ENCODE results near the gene CLPTM1. TPM values are rescaled to one million over a fixed set of nuclear protein-coding genes. Genes with fewer than 3 reads are reported as not detected.

The CLPTM1 gene
- polyA plus RNA-seq, 1 donor (not counting 4 experiments of a cell fraction or from before 2014, with no cell fraction given), result 44.6 TPM

GRCh38 chr19:45001087-45001739 lies 46.0 kb downstream of the CLPTM1 start, which contains the start of gene RELB:
Gene RELB (plus strand): TSS chr19:45001464. CDS start chr19:45001580, 116 bp downstream.
- Histone ChIP-seq H3K9me1 (ENCODE audit: control insufficient read depth, extremely low read depth, insufficient read depth, low read length) (no peaks in the 10 kb centered on the region), H3K4me3 (ENCODE audit: control insufficient read depth in 2 of 3, extremely low read depth in 1 of 3, insufficient read depth in 2 of 3, low read depth in 1 of 3, low read length in 3 of 3) (peak within 1 kb of the TSS; percentile 69 to 83 (median 70)), H3K27me3 (ENCODE audit: control insufficient read depth, extremely low read depth, insufficient read depth, low read length) (no peaks in the 10 kb centered on the region), H2AFZ (ENCODE audit: control insufficient read depth, low read length) (peak within 1 kb of the TSS; percentile 70), H3K36me3 (ENCODE audit: control insufficient read depth in 2 of 2, extremely low read depth in 1 of 2, insufficient read depth in 2 of 2, low read length in 2 of 2) (no peaks in the 10 kb centered on the region), H3K4me2 (ENCODE audit: control insufficient read depth, extremely low read depth, insufficient read depth, low read depth, low read length) (peak within 1 kb of the TSS; percentile 60), H3K79me2 (ENCODE audit: control insufficient read depth, insufficient read depth, low read length) (no peaks in the 10 kb centered on the region), H3K27ac (ENCODE audit: control insufficient read depth, insufficient read depth, low read length) (peak within 1 kb of the TSS; percentile 88), H3K9me3 (ENCODE audit: control insufficient read depth, low read depth, low read length) (no peaks in the 10 kb centered on the region), H3K4me1 (ENCODE audit: control insufficient read depth, extremely low read depth, insufficient read depth, low read length) (peaks cover 7% of the 10 kb centered on the region), H3K9ac (ENCODE audit: control insufficient read depth, extremely low read depth, insufficient read depth, low read length) (peak within 1 kb of the TSS; percentile 91), H4K20me1 (ENCODE audit: control insufficient read depth, extremely low read depth, insufficient read depth, low read length) (no peaks in the 10 kb centered on the region)
- peak; percentile 32 for DNase-seq (ENCODE audit: low read depth, low spot score)
- TF ChIP-seq EZH2 (IDR thresholded peaks at IDR 0.05; ENCODE audit: low read length) (no peak), CTCF (optimal IDR thresholded peaks at IDR 0.05 in 1 of 3, IDR thresholded peaks at IDR 0.05 in 1 of 3, conservative IDR thresholded peaks at IDR 0.05 in 1 of 3; ENCODE audit: extremely low read depth in 1 of 3, insufficient read depth in 2 of 3, low read length in 3 of 3) (no peak)
- FAIRE-seq, result no peak
- dilution Hi-C loops (cut with MboI; ENCODE audit: extremely low pct_ligation_motif_present, low sequenced_read_pairs), result no loop called here

- Histone ChIP-seq H3K9me3 (ENCODE audit: control insufficient read depth, low read depth, low read length) (no peaks in the 10 kb centered on the region), H4K20me1 (ENCODE audit: control insufficient read depth, extremely low read depth, insufficient read depth, low read length) (no peaks in the 10 kb centered on the region), H3K4me1 (ENCODE audit: control insufficient read depth, extremely low read depth, insufficient read depth, low read length) (peaks cover 7% of the 10 kb centered on the region), H2AFZ (ENCODE audit: control insufficient read depth, low read length) (no peak overlapping the region), H3K9ac (ENCODE audit: control insufficient read depth, extremely low read depth, insufficient read depth, low read length) (no peak overlapping the region), H3K27ac (ENCODE audit: control insufficient read depth, insufficient read depth, low read length) (no peak overlapping the region), H3K9me1 (ENCODE audit: control insufficient read depth, extremely low read depth, insufficient read depth, low read length) (no peaks in the 10 kb centered on the region), H3K4me3 (ENCODE audit: control insufficient read depth in 2 of 3, extremely low read depth in 1 of 3, insufficient read depth in 2 of 3, low read depth in 1 of 3, low read length in 3 of 3) (no peak overlapping the region), H3K4me2 (ENCODE audit: control insufficient read depth, extremely low read depth, insufficient read depth, low read depth, low read length) (no peak overlapping the region), H3K79me2 (ENCODE audit: control insufficient read depth, insufficient read depth, low read length) (no peaks in the 10 kb centered on the region), H3K27me3 (ENCODE audit: control insufficient read depth, extremely low read depth, insufficient read depth, low read length) (no peaks in the 10 kb centered on the region), H3K36me3 (ENCODE audit: control insufficient read depth in 2 of 2, extremely low read depth in 1 of 2, insufficient read depth in 2 of 2, low read length in 2 of 2) (no peaks in the 10 kb centered on the region)
- FAIRE-seq (no peak), DNase-seq (ENCODE audit: low read depth, low spot score) (no peak)
- TF ChIP-seq EZH2 (IDR thresholded peaks at IDR 0.05; ENCODE audit: low read length), result no peak
- no peak for TF ChIP-seq CTCF (optimal IDR thresholded peaks at IDR 0.05 in 1 of 3, IDR thresholded peaks at IDR 0.05 in 1 of 3, conservative IDR thresholded peaks at IDR 0.05 in 1 of 3; ENCODE audit: extremely low read depth in 1 of 3, insufficient read depth in 2 of 3, low read length in 3 of 3)
- dilution Hi-C loops (cut with MboI; ENCODE audit: extremely low pct_ligation_motif_present, low sequenced_read_pairs), result no loop called here
These were observed 48.3 kb downstream of the CLPTM1 start for GRCh38 chr19:45003485-45003884.

Measured in keratinocyte (primary cell).